GM19240 (cell line): ENCODE data around the gene PCYOX1L.

ENCODE experiments used
- DNase-seq: peaks from one replicate; pipeline ENCODE4 v3.0.0; 2011; ENCODE audit warnings: low spot score; ENCODE audit not compliant: insufficient read length

Gene PCYOX1L

DNA sequence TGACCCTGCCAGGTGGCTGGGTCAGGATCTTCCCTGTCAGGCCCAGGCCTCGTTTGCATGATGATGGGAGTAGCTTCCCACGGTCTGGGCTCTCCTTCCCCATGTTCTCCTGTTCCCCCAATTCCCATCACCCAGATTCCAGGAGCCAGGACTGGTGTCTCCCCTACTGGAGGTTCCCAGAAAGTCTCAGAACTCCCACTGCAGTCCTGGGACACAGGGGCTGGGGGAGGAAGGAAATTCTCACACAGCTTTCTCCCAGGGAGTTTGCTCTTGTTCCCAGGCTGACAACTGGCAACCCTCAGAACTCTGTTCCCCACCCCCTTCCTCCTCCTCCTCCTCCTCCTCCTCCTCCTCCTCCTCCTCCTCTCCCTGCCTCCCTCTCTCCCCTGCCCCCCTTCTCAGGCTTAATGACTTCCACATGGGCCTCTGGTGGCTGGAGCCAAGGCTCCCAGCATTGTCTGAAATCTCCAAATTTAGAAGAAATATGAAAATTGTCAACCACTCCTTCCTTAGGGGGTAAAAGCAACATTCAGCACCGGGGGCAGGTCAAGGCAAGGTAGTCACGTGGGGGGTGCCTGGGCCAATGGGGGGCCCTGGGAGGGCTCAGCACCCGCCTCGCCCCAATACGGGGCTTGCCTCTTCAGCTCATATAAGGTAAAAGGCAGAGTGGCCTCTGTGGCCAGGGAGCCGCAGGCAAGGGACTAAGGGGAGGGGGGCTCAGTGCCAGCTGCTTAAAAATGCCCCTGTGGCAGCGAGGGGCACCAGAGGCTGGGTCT is 48.5 kb downstream of the PCYOX1L start:
- no peak for DNase-seq

- DNase-seq: no peak
Observed at GRCh38 chr5:149406979-149407306, 49.1 kb downstream of the PCYOX1L start.

- no peak for DNase-seq
Observed at GRCh38 chr5:149407323-149408251, 49.7 kb downstream of the PCYOX1L start.

DNA sequence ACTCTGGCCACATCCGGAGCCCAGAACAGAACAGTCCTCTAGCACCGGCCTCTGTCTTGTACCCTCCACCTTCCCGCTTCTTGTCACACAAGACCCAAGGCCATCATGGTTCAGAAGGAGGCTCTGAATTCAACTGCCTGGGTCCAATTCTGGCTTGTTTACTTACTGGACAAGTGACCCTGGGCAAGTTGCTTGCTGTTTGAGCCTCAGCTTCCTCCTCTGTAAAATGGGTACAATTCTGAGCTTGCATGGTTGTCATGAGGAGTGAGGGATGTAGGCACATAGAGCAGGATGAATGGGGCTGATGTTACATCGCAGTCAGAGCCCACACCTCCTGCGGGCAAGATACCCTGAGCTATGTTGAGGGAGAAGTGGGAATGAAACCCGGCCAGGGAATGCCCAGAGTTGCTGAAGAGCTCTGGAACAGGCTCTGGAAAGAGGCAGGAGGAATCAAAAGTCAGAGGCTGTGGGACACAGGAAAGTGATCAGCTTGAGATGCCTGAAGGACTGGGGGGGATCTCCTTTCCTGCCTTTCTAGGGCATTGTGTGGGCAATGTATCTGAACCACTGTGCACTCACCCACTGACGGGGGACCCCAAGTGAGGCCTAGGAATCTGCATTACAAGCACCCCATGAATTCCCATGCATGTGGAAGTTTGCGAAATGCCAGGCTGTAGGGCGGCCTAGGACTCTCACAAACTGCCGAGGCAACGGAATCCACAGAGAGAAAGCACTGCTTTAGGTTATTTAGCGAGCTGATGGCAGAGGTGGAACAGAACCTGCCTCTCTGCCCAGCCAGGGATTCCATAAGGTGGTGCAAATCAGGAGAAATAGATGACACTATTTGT is 50.6 kb downstream of the PCYOX1L start:
- DNase-seq: no peak

GRCh38 chr5:149409268-149409948 is 51.6 kb downstream of the PCYOX1L start:
- DNase-seq: no peak

- no peak for DNase-seq
Observed at GRCh38 chr5:149410071-149410470, 52.2 kb downstream of the PCYOX1L start.

DNA sequence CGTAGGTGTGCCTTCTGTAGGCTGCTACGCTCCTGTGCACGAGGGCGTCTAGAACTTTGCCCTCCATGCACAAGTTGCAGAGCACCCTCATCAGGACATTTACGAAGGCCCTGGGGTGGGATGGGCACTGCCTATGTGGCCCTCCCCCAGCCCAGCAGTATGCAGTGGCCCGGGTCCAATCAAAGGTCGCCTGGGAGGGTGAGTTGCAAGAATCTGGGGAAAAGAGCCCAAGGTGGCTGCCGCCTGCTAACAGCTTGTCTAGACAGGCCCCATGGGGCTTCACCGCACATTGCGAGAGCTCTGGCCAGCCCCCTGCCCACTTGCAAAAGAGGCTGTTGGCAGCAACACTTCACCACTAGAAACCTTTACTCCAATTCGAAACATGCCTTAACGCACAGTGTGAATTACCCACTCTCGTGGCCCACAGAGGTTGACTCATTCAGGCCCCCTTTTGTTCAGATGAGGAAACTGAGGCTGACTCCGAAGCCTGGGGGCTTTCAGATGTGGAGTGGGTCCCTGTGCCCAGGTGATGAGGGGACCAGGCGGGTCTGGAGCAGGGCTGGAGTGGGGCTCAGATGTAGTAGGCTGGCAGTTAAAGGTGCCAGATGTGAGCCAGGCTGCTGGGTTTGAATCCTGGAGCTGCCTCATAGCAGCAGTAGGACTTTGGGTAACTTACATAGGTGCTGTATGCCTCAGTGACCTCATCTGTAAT is 53.0 kb downstream of the PCYOX1L start:
- no peak for DNase-seq

- no peak for DNase-seq
Observed at GRCh38 chr5:149411738-149412519, 54.1 kb downstream of the PCYOX1L start.

GRCh38 chr5:149412783-149413476 is 55.1 kb downstream of the PCYOX1L start:
- no peak for DNase-seq

GRCh38 chr5:149413477-149414210 is 55.8 kb downstream of the PCYOX1L start:
- no peak for DNase-seq

GRCh38 chr5:149414405-149415065 is 56.7 kb downstream of the PCYOX1L start:
- DNase-seq: no peak

- DNase-seq: no peak
Observed at GRCh38 chr5:149415066-149415967, 57.5 kb downstream of the PCYOX1L start.

- DNase-seq: no peak
Observed at GRCh38 chr5:149416987-149417710, 59.3 kb downstream of the PCYOX1L start.

GRCh38 chr5:149417711-149418368 is 60.0 kb downstream of the PCYOX1L start:
- DNase-seq: no peak

- no peak for DNase-seq
Observed at GRCh38 chr5:149418910-149419531, 61.2 kb downstream of the PCYOX1L start.
